ENCODE measurements around the gene KIAA1328.

KIAA1328 gene

GRCh38 chr18:37260367-37261093 lies 431.6 kb downstream of the KIAA1328 start:
- DNase-seq, result no peak

DNA sequence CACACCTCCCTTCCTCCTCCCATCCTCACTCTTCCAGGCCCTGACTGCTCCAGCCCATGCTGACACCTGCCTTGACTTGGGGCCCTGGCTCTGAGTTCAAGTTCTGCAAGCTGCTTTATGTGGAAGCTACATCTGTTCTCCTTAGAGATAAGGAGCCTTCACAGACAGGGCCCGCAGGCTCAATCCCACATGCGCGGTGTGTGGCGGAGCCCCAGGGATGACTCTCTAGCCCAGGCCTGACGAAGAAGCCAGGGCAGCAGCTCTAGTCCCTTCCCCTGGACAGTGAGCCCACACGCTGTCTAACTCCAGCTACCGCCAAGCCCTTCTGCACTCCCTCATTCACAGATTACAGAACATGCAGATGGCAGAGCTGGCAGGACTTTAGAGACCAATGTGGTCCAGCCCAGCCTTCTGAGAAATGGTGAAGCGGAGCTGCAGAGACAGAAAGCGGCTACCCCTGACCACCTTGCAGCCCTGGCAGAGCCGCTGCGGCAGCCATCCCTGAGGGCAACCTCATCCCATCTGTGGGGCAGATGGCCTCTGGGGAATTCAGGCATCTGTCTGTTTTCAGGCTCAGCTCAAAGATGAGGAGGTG lies 432.4 kb downstream of the KIAA1328 start:
- no peak for DNase-seq

DNA sequence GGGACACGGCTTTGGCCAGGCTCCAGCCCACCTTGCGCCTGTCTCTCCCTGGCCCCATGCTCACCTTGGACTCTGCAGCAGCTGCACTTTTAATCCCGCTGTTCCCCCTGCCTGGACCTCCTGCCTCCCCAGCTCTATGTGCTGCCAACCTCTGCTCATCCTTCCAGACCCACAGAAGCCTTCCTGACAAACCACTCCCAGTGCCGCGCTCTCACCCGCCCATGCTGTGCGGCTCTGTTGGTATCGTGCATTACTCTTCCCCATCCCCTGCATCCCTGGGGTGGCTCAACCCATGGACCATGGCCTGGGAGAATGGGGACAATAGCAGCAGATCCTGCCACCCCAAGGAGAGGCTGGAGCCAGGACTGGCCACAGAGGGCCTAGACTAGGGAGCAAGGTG lies 433.1 kb downstream of the KIAA1328 start:
- no peak for DNase-seq

GRCh38 chr18:37264956-37265355 lies 436.0 kb downstream of the KIAA1328 start:
- DNase-seq, result no peak

DNA sequence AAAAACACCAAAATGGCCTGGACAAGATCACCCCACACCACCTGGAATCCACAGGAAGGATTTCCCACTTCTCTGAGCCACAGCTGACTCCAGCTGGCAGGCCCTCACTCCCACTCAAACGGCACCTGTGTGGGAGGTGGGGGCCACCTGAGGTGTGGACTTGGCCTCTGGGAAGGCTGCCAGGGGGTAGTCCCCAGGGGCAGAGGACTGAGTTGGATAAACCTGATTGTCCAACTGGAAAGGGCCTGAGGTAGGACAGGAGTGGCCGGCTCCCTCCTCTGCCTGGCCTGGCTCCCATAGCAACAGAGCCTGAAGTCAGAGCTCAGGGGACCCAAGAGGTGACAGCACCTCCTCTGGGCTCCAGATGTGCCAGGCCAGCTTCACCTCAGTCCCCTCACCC lies 436.5 kb downstream of the KIAA1328 start:
- DNase-seq, result no peak

GRCh38 chr18:37266290-37266689 lies 437.4 kb downstream of the KIAA1328 start:
- DNase-seq, result no peak

DNA sequence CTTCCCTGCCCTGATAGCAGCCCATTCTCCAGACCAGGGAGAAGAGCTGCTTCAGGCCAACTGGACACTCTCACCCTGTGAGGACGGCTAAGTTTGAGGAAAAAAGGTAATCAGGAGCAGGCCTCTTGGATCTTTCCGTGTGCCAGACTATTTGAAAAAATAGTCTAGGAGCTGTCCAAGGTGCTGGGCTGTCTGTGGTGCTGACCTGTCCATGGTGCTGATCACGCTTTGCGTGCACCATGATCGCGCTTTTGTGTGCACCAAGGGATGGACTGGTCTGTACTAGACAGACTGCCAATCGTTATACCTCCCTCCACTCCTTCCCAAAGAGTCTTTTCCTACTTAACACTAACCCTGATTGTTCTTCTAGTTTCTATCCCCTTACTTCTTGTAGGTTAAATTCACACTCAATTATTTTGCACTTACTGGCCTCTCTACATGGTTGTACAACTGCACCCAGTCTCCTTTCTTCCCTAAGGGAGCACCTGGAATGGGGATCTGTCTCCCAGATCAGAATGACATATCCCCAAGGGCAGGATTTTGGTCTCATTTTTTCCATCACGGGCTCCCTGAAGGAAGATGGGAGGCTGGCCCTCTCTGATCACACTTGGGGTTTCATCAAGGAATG lies 441.2 kb downstream of the KIAA1328 start:
- no peak for DNase-seq

DNA sequence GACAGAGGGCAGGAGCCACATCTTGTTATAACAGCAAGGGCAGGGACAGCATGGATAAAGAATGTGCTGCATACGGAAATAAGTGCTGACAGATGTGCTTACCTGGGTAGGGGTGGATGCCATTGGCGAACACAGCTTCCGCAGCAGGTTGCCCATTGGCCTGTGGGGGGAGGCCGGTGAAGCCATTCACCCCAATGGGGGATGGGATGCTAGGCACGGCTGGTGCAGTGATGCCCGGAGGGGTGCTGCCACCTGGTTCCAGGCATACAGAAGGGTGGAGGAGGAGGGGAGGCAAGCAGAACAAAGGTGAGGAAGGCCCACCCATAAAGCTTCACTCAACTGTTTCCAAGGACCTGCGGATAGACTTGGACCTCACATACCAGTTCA lies 441.7 kb downstream of the KIAA1328 start:
- DNase-seq, result no peak

GRCh38 chr18:37272226-37272625 lies 443.3 kb downstream of the KIAA1328 start:
- DNase-seq, result no peak

DNA sequence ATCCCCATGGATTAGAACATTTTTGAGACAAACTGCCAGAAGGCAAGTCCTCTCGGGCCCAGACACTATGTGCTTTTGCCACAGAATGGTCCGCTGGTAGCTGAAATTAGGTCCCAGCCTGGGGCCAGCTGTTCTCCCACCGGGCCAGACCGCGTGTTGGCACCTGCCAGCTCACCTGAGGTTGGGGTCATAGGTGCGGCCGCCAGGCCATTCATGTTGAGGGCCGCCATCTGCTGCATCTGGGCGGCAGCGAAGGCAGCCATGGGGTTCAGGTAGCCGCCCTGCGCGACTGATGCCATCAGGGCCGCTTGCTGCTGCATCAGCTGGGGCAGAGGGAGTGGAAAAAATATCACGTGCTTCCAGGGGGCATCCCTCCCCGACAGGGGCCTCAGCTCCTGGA lies 443.9 kb downstream of the KIAA1328 start:
- DNase-seq, result no peak

DNA sequence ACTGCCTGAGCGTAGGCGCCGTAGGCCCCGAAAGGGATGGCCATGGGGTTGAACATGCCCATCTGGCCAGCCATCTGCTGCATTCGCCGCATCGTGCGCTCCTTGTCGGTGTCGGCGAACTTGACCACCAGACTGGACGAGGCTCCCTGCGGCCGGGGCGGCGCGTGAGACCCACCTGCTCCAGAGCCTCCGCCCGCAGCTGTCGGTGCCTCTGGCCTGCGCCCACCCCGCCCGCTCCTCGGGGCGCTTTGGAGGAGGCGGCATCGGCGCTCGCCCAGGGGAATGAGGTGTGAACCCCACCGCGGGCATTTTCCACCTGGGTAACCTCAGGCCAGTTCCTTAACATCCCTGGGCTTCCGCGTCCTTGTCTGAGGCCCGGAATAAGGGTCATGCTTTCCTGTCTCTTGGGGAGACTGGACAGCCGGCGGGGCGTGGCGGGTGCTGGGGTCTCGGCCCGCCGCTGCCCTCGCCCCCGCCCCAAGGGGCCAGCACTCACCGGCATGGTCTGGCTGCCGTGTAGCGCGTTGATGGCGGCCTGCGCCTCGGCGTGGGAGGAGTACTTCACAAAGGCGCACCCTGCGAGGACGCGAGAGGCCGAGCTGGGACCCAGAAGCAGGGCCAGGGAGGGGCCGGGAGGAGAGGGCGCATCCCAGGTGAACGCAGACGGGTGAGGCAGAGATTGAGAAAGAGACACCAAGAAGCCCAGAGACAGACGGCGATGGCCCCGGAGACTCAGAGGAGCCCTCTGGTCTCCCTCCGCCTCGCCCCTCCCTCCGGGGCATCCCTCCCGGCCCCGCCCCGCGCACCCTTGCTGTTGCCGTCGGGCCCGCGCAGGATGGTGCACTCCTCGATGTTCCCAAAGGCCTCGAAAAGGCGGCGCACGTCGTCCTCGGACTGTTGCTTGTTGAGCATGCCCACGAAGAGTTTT lies 445.6 kb downstream of the KIAA1328 start:
- no peak for DNase-seq

DNA sequence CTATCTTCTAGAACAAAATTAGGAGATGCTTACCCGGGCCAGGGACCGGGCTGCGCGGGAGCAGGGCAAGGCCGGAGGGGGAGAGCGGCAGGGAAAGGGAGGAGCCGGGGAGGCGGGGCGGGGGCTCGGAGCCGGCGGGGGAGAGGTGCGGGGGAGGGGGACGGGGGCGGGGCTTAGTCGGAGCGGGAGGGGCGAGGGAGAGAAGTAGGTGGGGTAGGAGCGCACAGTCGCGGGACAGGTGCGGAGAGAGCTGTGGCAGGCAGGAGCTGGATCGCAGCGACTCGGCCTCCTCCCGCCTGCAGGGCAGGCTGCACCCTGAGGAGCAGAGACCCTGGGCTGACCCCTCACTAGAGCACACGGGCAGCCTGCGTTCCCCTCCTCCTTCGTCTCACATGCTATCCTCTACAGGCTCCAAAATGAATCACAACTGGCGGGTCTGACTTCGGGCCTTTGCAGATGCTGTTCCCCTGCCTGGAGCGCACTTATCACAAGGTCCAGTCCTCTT lies 446.4 kb downstream of the KIAA1328 start:
- no peak for DNase-seq

DNA sequence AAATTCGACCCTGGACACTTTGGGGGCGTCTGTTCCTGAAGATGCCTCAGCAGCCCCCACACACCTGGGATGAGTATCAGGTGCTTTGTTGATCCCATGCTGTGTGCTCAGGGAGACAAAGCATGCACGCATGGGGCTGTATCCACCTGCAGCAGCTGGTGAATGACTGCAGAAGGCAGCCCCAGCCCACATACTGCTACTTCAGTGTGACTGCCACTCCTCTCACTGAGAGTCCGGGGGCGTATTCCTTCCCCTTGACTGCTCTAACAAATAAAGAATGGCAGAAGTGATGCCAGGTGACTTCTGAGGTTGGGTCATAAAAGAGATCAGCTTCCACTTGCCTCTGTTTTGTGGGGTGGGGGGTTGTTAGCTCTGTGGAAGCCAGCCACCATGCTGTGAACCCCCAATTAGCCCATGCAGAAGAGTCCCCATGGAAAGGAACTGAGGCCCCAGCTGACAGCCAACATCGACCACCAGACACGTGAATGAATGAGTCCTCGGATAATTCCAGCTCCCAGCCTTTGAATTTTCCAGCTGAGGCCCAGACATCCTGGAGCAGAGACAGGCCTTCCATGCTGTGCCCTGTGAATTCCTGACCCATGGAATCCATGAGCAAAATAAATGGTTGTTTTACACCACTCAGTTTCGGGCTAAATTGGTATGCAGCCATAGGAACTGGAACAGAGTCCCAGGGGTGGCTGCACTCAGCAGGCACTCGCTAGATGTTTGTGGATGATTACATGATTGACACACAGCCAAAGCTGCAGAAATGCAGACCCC lies 447.4 kb downstream of the KIAA1328 start:
- DNase-seq, result no peak

DNA sequence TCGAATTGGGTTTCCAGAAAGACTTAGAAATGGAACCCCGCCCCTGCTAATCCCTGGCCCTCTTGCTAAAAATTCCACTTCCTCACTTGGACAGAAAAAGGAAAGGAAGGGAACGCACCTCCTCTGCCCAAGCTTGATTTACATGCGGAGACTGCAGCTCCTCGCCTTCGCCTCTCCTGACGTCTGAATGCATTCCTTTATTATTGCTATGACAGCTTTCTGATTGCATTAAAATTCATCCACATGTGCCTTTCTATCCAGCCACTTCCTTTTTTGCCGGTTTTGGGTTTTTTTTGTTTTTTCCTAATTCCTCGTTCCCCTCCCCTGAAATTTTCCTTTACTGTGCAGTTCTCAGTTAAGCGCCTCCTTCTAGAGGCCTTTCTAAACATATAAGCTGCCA lies 448.9 kb downstream of the KIAA1328 start:
- DNase-seq, result no peak

All from stimulated activated naive CD4-positive, alpha-beta T cell treated with Interleukin-2 at 50 U/mL for 16 hours (primary cell).